Colonic mucosa (tissue), 4 donors: Measurements from ENCODE around the gene GRPEL1. TPM values are rescaled to one million over a fixed set of nuclear protein-coding genes. Genes with fewer than 3 reads are reported as not detected.
"Not testable (repeated sequence)": the region's sequence is repeated elsewhere in the genome, so short reads cannot be mapped to it uniquely, and the experiment has no call there.

Source experiments
- DNase-seq: peaks from one replicate; pipeline ENCODE4 v3.0.0-alpha.2; 2020
- H3K27ac ChIP-seq: fragments of 200-600 bp; one replicate; pipeline ENCODE4 v1.8.0; 2021
- H3K27me3 ChIP-seq: fragments of 200-600 bp; one replicate; pipeline ENCODE4 v1.8.0; 2021
- H3K36me3 ChIP-seq: fragments of 200-600 bp; one replicate; pipeline ENCODE4 v1.8.0; 2021
- H3K4me1 ChIP-seq: fragments of 200-600 bp; one replicate; pipeline ENCODE4 v1.8.0; 2021; ENCODE audit warnings: mild to moderate bottlenecking
- H3K4me3 ChIP-seq: fragments of 200-600 bp; one replicate; pipeline ENCODE4 v1.8.0; 2021
- H3K9ac ChIP-seq, 2 donors: one replicate each; pipeline ENCODE4 v1.7.0; 2013; ENCODE audit warnings: control low read depth in 2 of 2, low read depth in 2 of 2, low read length in 2 of 2
- H3K9me3 ChIP-seq: fragments of 200-600 bp; one replicate; pipeline ENCODE4 v1.8.0; 2021
- intact Hi-C: fragments of 100-400 bp; cut with DNase I; formaldehyde crosslinking; loops from one replicate; pipeline ENCODE4 v1.14.1; 2022
- total RNA-seq, 2 donors: library from RNA; stranded (reverse); fragmentation: NEBNext Ultra II Directional in 1 of 2; extraction: Animal tissue kit (Norgen Biotek cat#: 25700) in 1 of 2; gene quantifications; one replicate each; pipeline ENCODE4 v1.2.1, GENCODE V29; 2021
- TF ChIP-seq, protein P1 (sequence below): fragments of 200-600 bp; IDR thresholded peaks from one replicate; pipeline ENCODE4 v1.8.0; 2022; ENCODE audit warnings: antibody characterized with exemption, mild to moderate bottlenecking
- donor health status: healthy.
- donor health status: DM: no; HTN: no; CAD: no.
- donor health status: DM: no; HTN: no; CAD: no.

Gene GRPEL1
- total RNA-seq, 2 donors from 2014 or later: 45.9 to 50.9 TPM

DNA sequence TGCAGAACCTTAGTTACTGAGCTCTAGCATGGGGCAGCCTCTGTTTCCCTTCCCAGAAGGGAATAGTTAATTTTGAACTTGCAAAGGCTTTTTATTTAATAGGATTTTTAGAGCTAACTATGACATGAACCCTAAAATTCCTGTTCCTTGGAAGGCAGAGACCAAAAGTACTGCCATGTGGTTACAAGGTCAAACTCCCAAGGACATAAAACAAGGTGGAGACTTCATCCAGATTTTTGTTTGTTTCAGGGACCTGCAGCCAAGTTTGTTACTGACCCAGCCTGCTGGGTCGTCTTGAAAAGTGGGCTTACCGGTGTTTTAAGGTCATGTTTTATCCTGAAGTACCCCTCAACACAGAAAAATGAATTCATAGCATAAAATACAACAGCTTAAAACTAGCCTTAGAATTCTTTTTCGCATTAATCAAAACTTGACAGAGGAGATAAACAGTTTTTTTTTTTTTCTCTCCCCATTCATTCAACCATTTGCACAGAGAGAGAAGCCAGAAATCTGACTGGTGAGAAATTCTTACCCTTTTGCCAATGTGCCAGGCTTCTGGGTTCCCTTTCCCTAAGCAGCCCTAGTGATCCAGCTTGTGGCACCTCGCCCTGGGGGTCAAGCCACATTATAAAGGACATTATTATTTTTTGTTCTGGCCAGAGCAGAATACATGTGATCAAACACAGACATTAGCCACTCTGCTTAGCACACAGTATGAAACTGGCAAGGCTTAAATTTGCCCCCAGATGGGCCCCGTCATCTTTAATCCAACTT, 21.5 kb upstream of the GRPEL1 start:
- no peaks in the 10 kb centered on the region for H3K36me3 ChIP-seq
- H3K27ac ChIP-seq: no peak overlapping the region
- H3K4me3 ChIP-seq: no peak overlapping the region
- H3K9ac ChIP-seq: no peak overlapping the region
- H3K4me1 ChIP-seq: no peaks in the 10 kb centered on the region
- no peaks in the 10 kb centered on the region for H3K9me3 ChIP-seq
- TF ChIP-seq, protein P1, sequence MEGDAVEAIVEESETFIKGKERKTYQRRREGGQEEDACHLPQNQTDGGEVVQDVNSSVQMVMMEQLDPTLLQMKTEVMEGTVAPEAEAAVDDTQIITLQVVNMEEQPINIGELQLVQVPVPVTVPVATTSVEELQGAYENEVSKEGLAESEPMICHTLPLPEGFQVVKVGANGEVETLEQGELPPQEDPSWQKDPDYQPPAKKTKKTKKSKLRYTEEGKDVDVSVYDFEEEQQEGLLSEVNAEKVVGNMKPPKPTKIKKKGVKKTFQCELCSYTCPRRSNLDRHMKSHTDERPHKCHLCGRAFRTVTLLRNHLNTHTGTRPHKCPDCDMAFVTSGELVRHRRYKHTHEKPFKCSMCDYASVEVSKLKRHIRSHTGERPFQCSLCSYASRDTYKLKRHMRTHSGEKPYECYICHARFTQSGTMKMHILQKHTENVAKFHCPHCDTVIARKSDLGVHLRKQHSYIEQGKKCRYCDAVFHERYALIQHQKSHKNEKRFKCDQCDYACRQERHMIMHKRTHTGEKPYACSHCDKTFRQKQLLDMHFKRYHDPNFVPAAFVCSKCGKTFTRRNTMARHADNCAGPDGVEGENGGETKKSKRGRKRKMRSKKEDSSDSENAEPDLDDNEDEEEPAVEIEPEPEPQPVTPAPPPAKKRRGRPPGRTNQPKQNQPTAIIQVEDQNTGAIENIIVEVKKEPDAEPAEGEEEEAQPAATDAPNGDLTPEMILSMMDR: no peak
- DNase-seq: no peak
- H3K27me3 ChIP-seq: no peaks in the 10 kb centered on the region
- intact Hi-C loops: no loop called here

DNA sequence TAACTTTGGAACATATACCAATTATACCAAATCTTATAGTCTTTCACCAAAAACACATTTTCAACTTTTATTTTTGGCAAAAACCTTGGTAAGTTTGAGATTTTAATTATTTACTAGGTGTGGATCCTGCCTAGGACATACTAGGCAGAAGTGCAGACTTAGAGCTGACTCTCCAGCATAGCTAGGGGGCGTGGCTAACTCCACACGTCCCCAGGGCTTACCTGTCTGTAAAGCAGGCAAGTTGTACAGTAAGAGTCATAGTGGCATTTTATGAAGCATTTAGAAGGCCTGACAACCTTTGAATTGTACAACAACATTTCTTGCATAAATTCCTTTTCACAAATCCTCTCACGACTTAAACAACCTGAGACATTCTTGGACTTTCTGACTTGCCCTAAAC, 19.2 kb upstream of the GRPEL1 start:
- Histone ChIP-seq H3K27ac (no peak overlapping the region), H3K9me3 (no peaks in the 10 kb centered on the region), H3K4me3 (no peak overlapping the region), H3K36me3 (no peaks in the 10 kb centered on the region), H3K4me1 (no peaks in the 10 kb centered on the region), H3K9ac (no peak overlapping the region), H3K27me3 (no peaks in the 10 kb centered on the region)
- intact Hi-C loops: no loop called here
- DNase-seq: no peak
- TF ChIP-seq, protein P1: no peak

DNA sequence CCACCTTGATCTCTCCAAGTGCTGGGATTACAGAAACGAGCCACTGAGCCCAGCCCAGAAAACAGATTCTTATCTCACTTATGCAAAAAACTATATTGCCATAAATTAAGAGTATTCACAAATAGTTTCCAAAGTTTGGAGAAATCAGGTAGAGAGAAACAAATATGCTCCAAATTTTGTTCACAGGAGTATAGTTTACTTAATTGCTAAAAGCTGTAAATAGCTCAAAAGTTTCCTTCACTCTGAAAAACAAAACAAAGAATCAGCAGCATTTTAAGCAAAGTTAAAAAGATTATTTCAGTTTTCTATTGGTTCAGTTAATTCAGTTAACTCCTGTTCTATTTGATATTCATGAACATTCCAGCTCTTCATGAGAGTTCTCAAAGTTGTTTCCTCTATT, 18.5 kb upstream of the GRPEL1 start:
- TF ChIP-seq, protein P1: no peak
- H3K4me3 ChIP-seq: no peak overlapping the region
- intact Hi-C loops: no loop called here

DNA sequence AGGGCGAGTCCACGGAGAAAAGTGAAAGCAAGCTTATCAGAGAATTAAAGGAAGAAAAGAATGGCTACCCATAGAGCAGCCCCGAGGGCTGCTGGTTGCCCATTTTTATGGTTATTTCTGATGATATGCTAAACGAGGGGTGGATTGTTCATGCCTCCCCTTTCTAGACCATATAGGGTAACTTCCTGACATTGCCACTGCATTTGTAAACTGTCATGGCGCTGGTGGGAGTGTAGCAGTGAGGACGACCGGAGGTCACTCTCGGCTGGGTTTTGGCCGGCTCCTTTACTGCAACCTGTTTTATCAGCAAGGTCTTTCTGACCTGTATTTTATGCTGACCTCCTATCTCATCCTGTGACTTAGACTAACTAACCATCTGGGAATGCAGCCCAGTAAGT, 16.7 kb upstream of the GRPEL1 start:
- intact Hi-C loops, H3K9me3 ChIP-seq, H3K27ac ChIP-seq, H3K4me3 ChIP-seq, DNase-seq, H3K27me3 ChIP-seq, H3K4me1 ChIP-seq, H3K36me3 ChIP-seq: not testable (repeated sequence)
- H3K9ac ChIP-seq: peak overlapping the region in 1 of 2 donors; percentile 40

More for the DNA sequence above, 18.5 kb upstream of the GRPEL1 start:
- DNase-seq: no peak
- no peaks in the 10 kb centered on the region for H3K9me3 ChIP-seq
- no peaks in the 10 kb centered on the region for H3K4me1 ChIP-seq
- no peaks in the 10 kb centered on the region for H3K36me3 ChIP-seq
- no peak overlapping the region for H3K27ac ChIP-seq
- H3K9ac ChIP-seq: no peak overlapping the region
- no peaks in the 10 kb centered on the region for H3K27me3 ChIP-seq

DNA sequence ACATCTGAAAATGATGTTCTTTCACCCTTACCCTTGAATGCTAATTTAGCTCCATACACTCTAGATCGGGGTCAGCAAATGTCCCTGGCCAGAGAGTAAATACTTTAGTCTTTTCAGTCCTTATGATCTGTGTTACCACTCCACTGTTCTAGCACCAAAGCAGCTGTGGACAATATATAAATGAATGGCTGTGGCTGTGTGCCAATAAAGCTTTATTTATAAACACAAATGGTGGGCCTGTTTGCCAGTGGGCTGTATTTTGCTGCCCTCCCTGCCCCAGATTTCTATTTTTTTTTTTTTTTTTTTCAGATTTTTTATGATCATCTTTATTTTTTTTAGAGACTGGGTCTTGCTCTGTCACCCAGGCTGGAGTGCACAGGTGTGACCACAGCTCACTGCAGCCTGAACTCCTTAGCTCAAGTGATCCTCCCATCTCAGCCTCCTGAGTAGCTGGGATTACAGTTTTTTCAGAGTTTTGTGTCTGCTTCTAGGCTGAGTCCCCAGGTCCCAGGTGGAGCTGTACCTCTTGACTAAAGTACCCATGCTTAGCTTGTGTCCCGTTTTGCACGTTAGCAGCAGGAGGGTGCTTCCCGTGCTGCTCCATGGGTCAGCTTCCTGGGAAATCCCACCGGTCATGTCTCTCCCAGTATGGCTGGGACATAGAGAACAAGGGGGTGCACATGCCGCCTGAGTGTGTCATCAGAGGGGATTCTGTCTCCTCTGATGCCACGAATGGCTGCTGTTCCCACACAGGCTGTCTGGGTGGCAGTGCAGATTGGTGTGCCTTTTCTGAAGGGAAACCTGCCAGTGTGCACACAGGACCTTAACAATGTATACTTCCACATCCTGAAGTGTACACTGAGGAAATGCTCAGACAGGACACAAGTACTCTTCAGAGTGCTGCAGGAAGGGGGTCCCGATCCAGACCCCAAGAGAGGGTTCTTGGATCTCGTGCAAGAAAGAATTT, 16.0 kb upstream of the GRPEL1 start:
- intact Hi-C loops: no loop called here

DNA sequence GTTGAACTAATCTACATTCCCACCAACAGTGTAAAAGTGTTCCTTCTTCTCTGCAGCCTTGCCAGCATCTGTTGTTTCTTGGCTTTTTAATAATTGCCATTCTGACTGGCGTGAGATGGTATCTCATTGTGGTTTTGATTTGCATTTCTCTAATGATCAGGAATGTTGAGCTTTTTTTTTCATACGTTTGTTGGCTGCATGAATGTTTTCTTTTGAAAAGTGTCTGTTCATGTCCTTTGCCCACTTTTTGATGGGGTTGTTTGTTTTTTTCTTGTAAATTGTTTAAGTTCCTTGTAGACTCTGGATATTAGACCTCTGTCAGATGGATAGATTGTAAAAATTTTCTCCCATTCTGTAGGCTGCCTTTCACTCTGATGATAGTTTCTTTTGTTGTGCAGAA, 12.0 kb upstream of the GRPEL1 start:
- H3K4me3 ChIP-seq, H3K27ac ChIP-seq, H3K27me3 ChIP-seq, H3K4me1 ChIP-seq, H3K36me3 ChIP-seq, H3K9me3 ChIP-seq, DNase-seq, intact Hi-C loops, H3K9ac ChIP-seq: not testable (repeated sequence)

More for the DNA sequence above, 16.0 kb upstream of the GRPEL1 start:
- TF ChIP-seq, protein P1: no peak
- DNase-seq: no peak
- Histone ChIP-seq H3K4me3 (no peak overlapping the region), H3K27ac (no peak overlapping the region), H3K9me3 (no peaks in the 10 kb centered on the region), H3K9ac (peak overlapping the region in 1 of 2 donors; percentile 40), H3K4me1 (no peaks in the 10 kb centered on the region), H3K27me3 (no peaks in the 10 kb centered on the region), H3K36me3 (no peaks in the 10 kb centered on the region)

DNA sequence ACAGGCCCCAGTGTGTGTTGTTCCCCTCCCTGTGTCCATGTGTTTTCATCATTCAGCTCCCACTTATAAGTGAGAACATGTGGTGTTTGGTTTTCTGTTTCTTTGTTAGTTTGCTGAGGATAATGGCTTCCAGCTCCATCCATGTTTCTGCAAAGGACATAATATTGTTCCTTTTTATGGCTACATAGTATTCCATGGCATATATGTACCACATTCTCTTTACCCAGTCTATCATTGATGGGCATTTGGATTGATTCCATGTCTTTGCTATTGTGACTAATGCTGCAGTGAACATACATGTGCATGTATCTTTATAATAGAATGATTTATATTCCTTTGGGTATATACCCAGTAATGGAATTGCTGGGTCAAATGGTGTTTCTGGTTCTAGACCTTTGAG, 11.6 kb upstream of the GRPEL1 start:
- DNase-seq, H3K27me3 ChIP-seq, H3K9me3 ChIP-seq, H3K27ac ChIP-seq, H3K36me3 ChIP-seq, H3K9ac ChIP-seq, H3K4me1 ChIP-seq, H3K4me3 ChIP-seq, intact Hi-C loops: not testable (repeated sequence)
